HCT116 (cell line): ENCODE data around the gene RPH3AL. TPM values are rescaled to one million over a fixed set of nuclear protein-coding genes. Genes with fewer than 3 reads are reported as not detected.

ENCODE experiments used
- ATAC-seq: fragments of 200-7000 bp; cut with Tn5 transposase; 2 replicates; pipeline ENCODE4 v1.9.1; 2020; ENCODE audit warnings: mild to moderate bottlenecking, moderate library complexity
- BruUV-seq: library from RNA; stranded (reverse); fragments of 400-500 nt; replicated peaks from 2 replicates; lab custom pipeline; 2021; lab: Mats Ljungman, UMichigan
- CTCF ChIA-PET: fragments of 300-600 bp; sonication (Branson Sonifier 250); formaldehyde crosslinking; loops from one replicate; lab custom pipeline; 2021; ENCODE audit warnings: antibody characterized with exemption; lab: Charles Lee
- POLR2A ChIA-PET: fragments of 300-600, 350-600 bp; sonication (Branson Sonifier 250); formaldehyde crosslinking; loops from one replicate; lab custom pipeline; 2021; ENCODE audit warnings: antibody characterized with exemption; lab: Charles Lee
- RAD21 ChIA-PET, 2 experiments: fragments of 300-600 bp; sonication (Branson Sonifier 250); formaldehyde crosslinking; loops; one replicate each; lab custom pipeline; 2023; ENCODE audit warnings: low total read pairs in 2 of 2; ENCODE audit not compliant: uncharacterized antibody in 2 of 2, unreplicated experiment in 2 of 2, low non-redundant PET in 1 of 2; lab: Charles Lee
- DNase-seq: peaks from one replicate; pipeline ENCODE4 v3.0.0-alpha.2; 2010; ENCODE audit warnings: low read depth, low spot score
- H2AFZ ChIP-seq: fragments of 200-600 bp; shearing (Covaris generic), sonication (generic); 2 replicates; pipeline ENCODE4 v1.6.1; 2017; ENCODE audit warnings: low read depth, mixed run types, mixed read lengths, antibody characterized with exemption, low read length; ENCODE audit not compliant: poor library complexity, severe bottlenecking
- H3K27ac ChIP-seq: 2 replicates; pipeline ENCODE4 v1.5.1; 2012; ENCODE audit warnings: low read depth, low read length
- H3K27me3 ChIP-seq: fragments of 200-600 bp; sonication (generic); 2 replicates; pipeline ENCODE4 v1.6.1; 2016; ENCODE audit warnings: mixed run types, low read length, mixed read lengths; ENCODE audit not compliant: insufficient read depth
- H3K36me3 ChIP-seq, 2 experiments: fragments of 200-500 bp in 1 of 2; fragments of 200-600 bp in 1 of 2; sonication (Bioruptor generic) in 1 of 2; sonication (generic) in 1 of 2; 2 replicates each; pipeline versions ENCODE4 v1.5.1 to v1.6.1; 2014 to 2016; ENCODE audit warnings: low read length in 2 of 2, inconsistent platforms in 1 of 2, mixed read lengths in 1 of 2, mixed run types in 1 of 2; ENCODE audit not compliant: insufficient read depth in 2 of 2, control insufficient read depth in 1 of 2
- H3K4me1 ChIP-seq, 2 experiments: fragments of 200-600 bp in 1 of 2; sonication (generic) in 1 of 2; 2 replicates each; pipeline versions ENCODE4 v1.5.1 to v1.6.1; 2012 to 2017; ENCODE audit warnings: low read length in 2 of 2, inconsistent platforms in 1 of 2, mild to moderate bottlenecking in 1 of 2, mixed read lengths in 1 of 2, mixed run types in 1 of 2, moderate library complexity in 1 of 2; ENCODE audit not compliant: insufficient read depth in 2 of 2, control insufficient read depth in 1 of 2
- H3K4me2 ChIP-seq: fragments of 200-600 bp; sonication (generic); 2 replicates; pipeline ENCODE4 v1.6.1; 2017; ENCODE audit warnings: mixed run types, low read length, mixed read lengths
- H3K4me3 ChIP-seq, 2 experiments: fragments of 200-600 bp in 1 of 2; sonication (generic) in 1 of 2; replicated peaks in 1 of 2; 2 replicates each; pipeline ENCODE4 v1.5.1; 2011 to 2016; ENCODE audit warnings: low read length in 2 of 2, control low read depth in 1 of 2, low read depth in 1 of 2, mild to moderate bottlenecking in 1 of 2, mixed read lengths in 1 of 2, mixed run types in 1 of 2
- H3K79me2 ChIP-seq: fragments of 200-600 bp; sonication (generic); 2 replicates; pipeline ENCODE4 v1.6.1; 2017; ENCODE audit warnings: mild to moderate bottlenecking, mixed run types, low read length, moderate library complexity, mixed read lengths; ENCODE audit not compliant: insufficient read depth
- H3K9ac ChIP-seq: fragments of 200-600 bp; sonication (generic); 2 replicates; pipeline ENCODE4 v1.6.1; 2016; ENCODE audit warnings: low read length, mixed read lengths
- H3K9me2 ChIP-seq: fragments of 200-600 bp; sonication (generic), shearing (Covaris generic); 2 replicates; pipeline ENCODE4 v1.6.1; 2017; ENCODE audit warnings: mixed run types, mild to moderate bottlenecking, moderate library complexity; ENCODE audit not compliant: insufficient read depth
- H3K9me3 ChIP-seq, 2 experiments: fragments of 200-500 bp in 1 of 2; fragments of 200-600 bp in 1 of 2; sonication (Bioruptor generic) in 1 of 2; sonication (generic) in 1 of 2; 2 replicates each; pipeline ENCODE4 v1.6.1; 2014 to 2017; ENCODE audit warnings: low read length in 2 of 2, mixed read lengths in 2 of 2, inconsistent platforms in 1 of 2, low read depth in 1 of 2, mild to moderate bottlenecking in 1 of 2, mixed run types in 1 of 2, moderate library complexity in 1 of 2; ENCODE audit not compliant: control insufficient read depth in 1 of 2, insufficient read depth in 1 of 2
- H4K20me1 ChIP-seq: fragments of 200-600 bp; sonication (generic), shearing (Covaris generic); 2 replicates; pipeline ENCODE4 v1.6.1; 2017; ENCODE audit warnings: mixed run types, mild to moderate bottlenecking, moderate library complexity; ENCODE audit not compliant: insufficient read depth
- CBX3 ChIP-seq: IDR thresholded peaks from 2 replicates; pipeline ENCODE4 v1.6.1; 2012; ENCODE audit warnings: low read depth
- CEBPB ChIP-seq: IDR thresholded peaks from 2 replicates; pipeline ENCODE4 v1.6.1; 2012; ENCODE audit warnings: low read depth
- EGR1 ChIP-seq: IDR thresholded peaks from 2 replicates; pipeline ENCODE4 v1.6.1; 2012; ENCODE audit warnings: low read depth
- ELF1 ChIP-seq: IDR thresholded peaks from 2 replicates; pipeline ENCODE4 v1.6.1; 2012; ENCODE audit warnings: low read depth, borderline replicate concordance
- EZH2 ChIP-seq: fragments of 200-600 bp; sonication (generic); IDR thresholded peaks from 2 replicates; pipeline ENCODE4 v1.6.1; 2017; ENCODE audit warnings: antibody characterized with exemption, mixed run types
- EZH2phosphoT487 ChIP-seq: fragments of 200-600 bp; IDR thresholded peaks from 2 replicates; pipeline ENCODE4 v1.6.1; 2018; ENCODE audit warnings: antibody characterized with exemption, borderline replicate concordance
- FOSL1 ChIP-seq: IDR thresholded peaks from 2 replicates; pipeline ENCODE4 v1.6.1; 2012; ENCODE audit warnings: low read depth
- JUND ChIP-seq: IDR thresholded peaks from 2 replicates; pipeline ENCODE4 v1.6.1; 2012
- POLR2AphosphoS5 ChIP-seq: IDR thresholded peaks from 2 replicates; pipeline ENCODE4 v1.6.1; 2011; ENCODE audit warnings: mild to moderate bottlenecking, low read depth, low read length, moderate library complexity
- RAD21 ChIP-seq: IDR thresholded peaks from 2 replicates; pipeline ENCODE4 v1.6.1; 2012; ENCODE audit warnings: low read depth, mild to moderate bottlenecking
- SIN3A ChIP-seq: IDR thresholded peaks from 2 replicates; pipeline ENCODE4 v1.6.1; 2012; ENCODE audit warnings: low read depth
- SP1 ChIP-seq: IDR thresholded peaks from 2 replicates; pipeline ENCODE4 v1.6.1; 2012; ENCODE audit warnings: low read depth
- SRF ChIP-seq: IDR thresholded peaks from 2 replicates; pipeline ENCODE4 v1.6.1; 2012; ENCODE audit warnings: low read depth
- ZFX ChIP-seq: fragments of 450-650 bp; IDR thresholded peaks from 2 replicates; pipeline ENCODE4 v1.6.1; 2017
- ZNF274 ChIP-seq: fragments of 200-500 bp; sonication (Bioruptor generic); IDR thresholded peaks from 2 replicates; pipeline ENCODE4 v1.6.1; 2014; ENCODE audit warnings: mild to moderate bottlenecking, low read depth, low read length, inconsistent platforms
- intact Hi-C: fragments of 100-400 bp; cut with micrococcal nuclease; formaldehyde crosslinking; loops from 2 replicates; pipeline ENCODE4 v1.10.0; 2022
- total RNA-seq: library from RNA; stranded (reverse); gene quantifications from one replicate; pipeline ENCODE4 v1.2.1, GENCODE V29; 2021; ENCODE audit not compliant: unreplicated experiment
- TF ChIP-seq, protein P1 (sequence below): IDR thresholded peaks from 2 replicates; pipeline ENCODE4 v1.6.1; 2011; ENCODE audit warnings: mild to moderate bottlenecking, low read length, moderate library complexity; ENCODE audit not compliant: insufficient replicate concordance; ENCODE audit errors: extremely low read depth
- TF ChIP-seq, protein P2 (sequence below): IDR thresholded peaks from 2 replicates; pipeline ENCODE4 v1.6.1; 2012
- TF ChIP-seq, protein P3 (sequence below): IDR thresholded peaks from 2 replicates; pipeline ENCODE4 v1.6.1; 2012
- TF ChIP-seq, protein P4 (sequence below): IDR thresholded peaks from 2 replicates; pipeline ENCODE4 v1.6.1; 2012; ENCODE audit warnings: low read depth
- TF ChIP-seq, protein P5 (sequence below), 3 experiments: fragments of 200-600 bp in 1 of 3; sonication (generic) in 1 of 3; IDR thresholded peaks in 2 of 3; conservative IDR thresholded peaks in 1 of 3; 2 replicates each; pipeline ENCODE4 v1.5.1; 2012 to 2017; ENCODE audit warnings: low read depth in 2 of 3, low read length in 2 of 3, antibody characterized with exemption in 1 of 3, borderline replicate concordance in 1 of 3, control low read depth in 1 of 3, mild to moderate bottlenecking in 1 of 3, mixed read lengths in 1 of 3, mixed run types in 1 of 3, moderate library complexity in 1 of 3; ENCODE audit not compliant: insufficient read depth in 1 of 3

Gene RPH3AL
- total RNA-seq, 1 experiment from 2014 or later, result 17.0 TPM

DNA sequence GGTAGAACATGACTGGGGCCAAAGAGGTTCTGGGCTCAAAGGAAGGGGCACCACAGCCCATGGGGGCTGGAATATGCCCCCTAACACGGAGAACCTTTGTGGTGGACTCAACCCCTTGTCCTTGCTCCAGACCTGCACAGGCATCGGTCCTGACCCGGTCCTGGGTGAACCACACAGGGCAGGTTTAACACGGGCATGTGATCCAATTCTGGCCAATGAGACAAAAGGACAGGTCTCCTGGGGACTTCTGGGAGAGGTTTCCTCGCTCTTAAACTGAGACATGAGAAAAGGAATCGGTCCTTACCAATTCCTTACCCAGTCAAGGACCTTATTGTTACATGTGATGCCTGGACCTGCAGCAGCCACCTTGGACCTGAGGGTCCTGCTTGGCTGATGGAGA is 174.8 kb downstream of the RPH3AL start:
- TF ChIP-seq, protein P1, sequence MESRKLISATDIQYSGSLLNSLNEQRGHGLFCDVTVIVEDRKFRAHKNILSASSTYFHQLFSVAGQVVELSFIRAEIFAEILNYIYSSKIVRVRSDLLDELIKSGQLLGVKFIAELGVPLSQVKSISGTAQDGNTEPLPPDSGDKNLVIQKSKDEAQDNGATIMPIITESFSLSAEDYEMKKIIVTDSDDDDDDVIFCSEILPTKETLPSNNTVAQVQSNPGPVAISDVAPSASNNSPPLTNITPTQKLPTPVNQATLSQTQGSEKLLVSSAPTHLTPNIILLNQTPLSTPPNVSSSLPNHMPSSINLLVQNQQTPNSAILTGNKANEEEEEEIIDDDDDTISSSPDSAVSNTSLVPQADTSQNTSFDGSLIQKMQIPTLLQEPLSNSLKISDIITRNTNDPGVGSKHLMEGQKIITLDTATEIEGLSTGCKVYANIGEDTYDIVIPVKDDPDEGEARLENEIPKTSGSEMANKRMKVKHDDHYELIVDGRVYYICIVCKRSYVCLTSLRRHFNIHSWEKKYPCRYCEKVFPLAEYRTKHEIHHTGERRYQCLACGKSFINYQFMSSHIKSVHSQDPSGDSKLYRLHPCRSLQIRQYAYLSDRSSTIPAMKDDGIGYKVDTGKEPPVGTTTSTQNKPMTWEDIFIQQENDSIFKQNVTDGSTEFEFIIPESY, result no peak
- TF ChIP-seq EZH2, result no peak
- TF ChIP-seq, protein P2, sequence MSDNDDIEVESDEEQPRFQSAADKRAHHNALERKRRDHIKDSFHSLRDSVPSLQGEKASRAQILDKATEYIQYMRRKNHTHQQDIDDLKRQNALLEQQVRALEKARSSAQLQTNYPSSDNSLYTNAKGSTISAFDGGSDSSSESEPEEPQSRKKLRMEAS, result no peak
- TF ChIP-seq, protein P3, sequence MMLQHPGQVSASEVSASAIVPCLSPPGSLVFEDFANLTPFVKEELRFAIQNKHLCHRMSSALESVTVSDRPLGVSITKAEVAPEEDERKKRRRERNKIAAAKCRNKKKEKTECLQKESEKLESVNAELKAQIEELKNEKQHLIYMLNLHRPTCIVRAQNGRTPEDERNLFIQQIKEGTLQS, result no peak
- TF ChIP-seq CBX3, result no peak
- no peak for TF ChIP-seq FOSL1
- no peak for TF ChIP-seq EGR1
- TF ChIP-seq CEBPB, result no peak
- TF ChIP-seq SRF, result no peak
- TF ChIP-seq EZH2phosphoT487, result no peak
- TF ChIP-seq ZFX, result no peak
- no peak for TF ChIP-seq SIN3A
- no peak for TF ChIP-seq JUND
- TF ChIP-seq POLR2AphosphoS5, result no peak
- no peak for TF ChIP-seq ZNF274
- TF ChIP-seq, protein P4, sequence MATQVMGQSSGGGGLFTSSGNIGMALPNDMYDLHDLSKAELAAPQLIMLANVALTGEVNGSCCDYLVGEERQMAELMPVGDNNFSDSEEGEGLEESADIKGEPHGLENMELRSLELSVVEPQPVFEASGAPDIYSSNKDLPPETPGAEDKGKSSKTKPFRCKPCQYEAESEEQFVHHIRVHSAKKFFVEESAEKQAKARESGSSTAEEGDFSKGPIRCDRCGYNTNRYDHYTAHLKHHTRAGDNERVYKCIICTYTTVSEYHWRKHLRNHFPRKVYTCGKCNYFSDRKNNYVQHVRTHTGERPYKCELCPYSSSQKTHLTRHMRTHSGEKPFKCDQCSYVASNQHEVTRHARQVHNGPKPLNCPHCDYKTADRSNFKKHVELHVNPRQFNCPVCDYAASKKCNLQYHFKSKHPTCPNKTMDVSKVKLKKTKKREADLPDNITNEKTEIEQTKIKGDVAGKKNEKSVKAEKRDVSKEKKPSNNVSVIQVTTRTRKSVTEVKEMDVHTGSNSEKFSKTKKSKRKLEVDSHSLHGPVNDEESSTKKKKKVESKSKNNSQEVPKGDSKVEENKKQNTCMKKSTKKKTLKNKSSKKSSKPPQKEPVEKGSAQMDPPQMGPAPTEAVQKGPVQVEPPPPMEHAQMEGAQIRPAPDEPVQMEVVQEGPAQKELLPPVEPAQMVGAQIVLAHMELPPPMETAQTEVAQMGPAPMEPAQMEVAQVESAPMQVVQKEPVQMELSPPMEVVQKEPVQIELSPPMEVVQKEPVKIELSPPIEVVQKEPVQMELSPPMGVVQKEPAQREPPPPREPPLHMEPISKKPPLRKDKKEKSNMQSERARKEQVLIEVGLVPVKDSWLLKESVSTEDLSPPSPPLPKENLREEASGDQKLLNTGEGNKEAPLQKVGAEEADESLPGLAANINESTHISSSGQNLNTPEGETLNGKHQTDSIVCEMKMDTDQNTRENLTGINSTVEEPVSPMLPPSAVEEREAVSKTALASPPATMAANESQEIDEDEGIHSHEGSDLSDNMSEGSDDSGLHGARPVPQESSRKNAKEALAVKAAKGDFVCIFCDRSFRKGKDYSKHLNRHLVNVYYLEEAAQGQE, result no peak
- TF ChIP-seq SP1, result no peak
- no peak for TF ChIP-seq ELF1
- TF ChIP-seq, protein P5, sequence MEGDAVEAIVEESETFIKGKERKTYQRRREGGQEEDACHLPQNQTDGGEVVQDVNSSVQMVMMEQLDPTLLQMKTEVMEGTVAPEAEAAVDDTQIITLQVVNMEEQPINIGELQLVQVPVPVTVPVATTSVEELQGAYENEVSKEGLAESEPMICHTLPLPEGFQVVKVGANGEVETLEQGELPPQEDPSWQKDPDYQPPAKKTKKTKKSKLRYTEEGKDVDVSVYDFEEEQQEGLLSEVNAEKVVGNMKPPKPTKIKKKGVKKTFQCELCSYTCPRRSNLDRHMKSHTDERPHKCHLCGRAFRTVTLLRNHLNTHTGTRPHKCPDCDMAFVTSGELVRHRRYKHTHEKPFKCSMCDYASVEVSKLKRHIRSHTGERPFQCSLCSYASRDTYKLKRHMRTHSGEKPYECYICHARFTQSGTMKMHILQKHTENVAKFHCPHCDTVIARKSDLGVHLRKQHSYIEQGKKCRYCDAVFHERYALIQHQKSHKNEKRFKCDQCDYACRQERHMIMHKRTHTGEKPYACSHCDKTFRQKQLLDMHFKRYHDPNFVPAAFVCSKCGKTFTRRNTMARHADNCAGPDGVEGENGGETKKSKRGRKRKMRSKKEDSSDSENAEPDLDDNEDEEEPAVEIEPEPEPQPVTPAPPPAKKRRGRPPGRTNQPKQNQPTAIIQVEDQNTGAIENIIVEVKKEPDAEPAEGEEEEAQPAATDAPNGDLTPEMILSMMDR (IDR thresholded peaks at IDR 0.05 in 2 of 3, conservative IDR thresholded peaks at IDR 0.05 in 1 of 3; ENCODE audit: borderline replicate concordance in 1 of 3, insufficient read depth in 1 of 3, low read depth in 2 of 3, low read length in 2 of 3), result no peak
- no peak for TF ChIP-seq RAD21
- POLR2A ChIA-PET, result no interaction called here
- Histone ChIP-seq H3K36me3 (no peaks in the 10 kb centered on the region), H4K20me1 (no peaks in the 10 kb centered on the region), H3K4me3 (no peak overlapping the region), H3K9me2 (no peaks in the 10 kb centered on the region), H3K27ac (no peak overlapping the region), H3K27me3 (no peaks in the 10 kb centered on the region), H3K4me1 (peaks cover 22 to 27% of the 10 kb centered on the region in 2 experiments), H3K9me3 (no peaks in the 10 kb centered on the region), H3K9ac (no peak overlapping the region), H2AFZ (no peak overlapping the region), H3K4me2 (no peak overlapping the region), H3K79me2 (peaks cover 14% of the 10 kb centered on the region; the same call in 1 of the 2 replicates)
- RAD21 ChIA-PET, result no interaction called here
- intact Hi-C loops, result no loop called here
- no TSS peak for BruUV-seq
- ATAC-seq, result no peak
- CTCF ChIA-PET, result no interaction called here
- no peak for DNase-seq
